ENCODE results near the gene RLIM. TPM values are rescaled to one million over a fixed set of nuclear protein-coding genes. Genes with fewer than 3 reads are reported as not detected.
A peak's percentile ranks its signal among the peaks of the same experiment; 100 is the strongest.
"Not testable (repeated sequence)": the region's sequence is repeated elsewhere in the genome, so short reads cannot be mapped to it uniquely, and the experiment has no call there.

The RLIM gene, protein sequence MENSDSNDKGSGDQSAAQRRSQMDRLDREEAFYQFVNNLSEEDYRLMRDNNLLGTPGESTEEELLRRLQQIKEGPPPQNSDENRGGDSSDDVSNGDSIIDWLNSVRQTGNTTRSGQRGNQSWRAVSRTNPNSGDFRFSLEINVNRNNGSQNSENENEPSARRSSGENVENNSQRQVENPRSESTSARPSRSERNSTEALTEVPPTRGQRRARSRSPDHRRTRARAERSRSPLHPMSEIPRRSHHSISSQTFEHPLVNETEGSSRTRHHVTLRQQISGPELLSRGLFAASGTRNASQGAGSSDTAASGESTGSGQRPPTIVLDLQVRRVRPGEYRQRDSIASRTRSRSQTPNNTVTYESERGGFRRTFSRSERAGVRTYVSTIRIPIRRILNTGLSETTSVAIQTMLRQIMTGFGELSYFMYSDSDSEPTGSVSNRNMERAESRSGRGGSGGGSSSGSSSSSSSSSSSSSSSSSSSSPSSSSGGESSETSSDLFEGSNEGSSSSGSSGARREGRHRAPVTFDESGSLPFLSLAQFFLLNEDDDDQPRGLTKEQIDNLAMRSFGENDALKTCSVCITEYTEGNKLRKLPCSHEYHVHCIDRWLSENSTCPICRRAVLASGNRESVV
- 29.9 and 31.9 TPM in 2 replicates for total RNA-seq

DNA sequence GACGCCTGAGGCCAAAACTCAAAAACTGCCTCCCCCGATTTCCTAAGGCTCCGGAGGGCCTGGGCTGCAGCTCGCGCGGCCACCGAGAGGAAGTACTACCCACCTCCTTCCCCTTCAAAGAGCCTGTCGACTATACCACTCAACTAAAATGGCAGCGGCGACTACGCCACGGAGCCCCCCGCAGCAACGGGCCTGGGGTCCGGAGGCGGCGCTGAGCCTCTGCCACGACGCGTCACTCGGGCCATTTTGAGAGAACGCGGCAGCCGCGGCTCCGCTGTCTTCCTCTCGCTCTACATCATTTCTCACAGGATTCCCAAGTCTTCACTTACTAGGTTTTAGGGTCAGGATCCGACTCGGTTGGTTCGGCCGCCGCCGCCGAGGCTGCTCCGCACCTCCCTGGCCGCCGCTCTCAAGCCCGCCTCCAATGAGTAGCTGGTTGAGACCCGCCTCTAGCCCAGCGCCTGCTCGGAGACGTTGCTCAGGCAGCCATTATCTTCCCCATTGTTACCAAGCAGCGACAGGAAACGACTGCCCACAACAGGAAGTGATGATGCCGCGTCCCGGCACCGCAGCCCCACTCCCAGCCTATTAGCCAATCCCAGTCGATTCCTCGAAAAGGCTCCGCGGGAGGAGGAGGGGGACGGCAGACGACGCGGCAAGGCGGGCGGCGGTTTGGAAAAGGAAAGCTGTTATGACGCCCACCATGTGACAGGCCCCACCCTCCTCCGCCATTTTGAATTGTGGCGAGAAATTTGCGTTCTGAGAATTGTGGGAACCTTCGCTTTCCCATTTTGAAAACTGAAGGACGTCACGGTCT, at the start of gene RLIM:
RLIM (minus strand) TSS at position 532 of the 817 bp plus-strand sequence. CDS start 18,647 bp downstream, outside the sequence.
- DNase-seq (ENCODE audit: extremely low read depth, low read depth, low spot score) = peak; percentile 61

DNA sequence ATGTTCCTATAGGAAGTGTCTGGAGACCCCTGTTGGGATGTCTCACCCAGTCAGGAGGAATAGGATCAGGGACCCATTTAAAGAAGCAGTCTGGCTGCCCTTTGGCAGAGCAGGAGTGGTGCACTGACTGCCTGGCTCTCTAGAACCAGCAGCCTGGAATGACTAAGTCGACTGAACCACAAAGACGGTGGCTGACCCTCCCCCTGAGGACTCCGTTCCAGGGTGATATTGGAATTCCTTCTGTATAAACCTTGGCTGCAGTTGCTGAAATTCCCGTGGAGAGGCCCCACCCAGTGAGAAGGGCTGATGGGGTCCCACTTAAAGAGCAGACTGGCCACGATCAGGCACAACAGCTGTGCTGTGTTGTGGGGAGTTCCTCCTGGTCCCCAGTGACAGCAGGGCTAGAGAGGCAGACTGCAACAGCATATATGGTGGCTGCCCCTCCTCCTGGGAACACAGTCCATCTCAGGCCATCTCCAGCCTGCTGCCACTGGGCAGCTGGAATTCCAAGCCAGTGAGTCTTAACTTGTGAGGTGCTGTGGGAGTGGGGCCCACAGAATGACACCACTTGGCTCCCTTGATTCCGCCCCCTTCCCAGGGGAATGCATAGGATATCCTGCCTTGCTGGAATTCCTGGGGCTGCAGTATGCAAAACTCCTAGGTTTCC, 41.8 kb upstream of the RLIM start:
- DNase-seq (ENCODE audit: extremely low read depth, low read depth, low spot score) = no peak

DNA sequence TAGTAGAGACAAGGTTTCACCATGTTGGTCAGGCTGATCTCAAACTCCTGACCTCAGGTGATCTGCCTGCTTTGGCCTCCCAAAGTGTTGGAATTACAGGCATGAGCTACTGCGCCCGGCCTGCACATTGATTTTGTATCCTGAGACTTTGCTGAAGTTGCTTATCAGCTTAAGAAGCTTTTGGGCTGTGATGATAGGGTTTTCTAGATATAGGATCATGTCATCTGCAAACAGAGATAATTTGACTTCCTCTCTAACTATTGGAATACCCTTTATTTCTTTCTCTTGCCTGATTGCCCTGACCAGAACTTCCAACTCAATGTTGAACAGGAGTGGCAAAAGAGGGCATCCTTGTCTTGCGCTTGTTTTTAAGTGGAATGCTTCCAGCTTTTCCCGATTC, 40.5 kb upstream of the RLIM start:
- DNase-seq (ENCODE audit: extremely low read depth, low read depth, low spot score) = not testable (repeated sequence)

DNA sequence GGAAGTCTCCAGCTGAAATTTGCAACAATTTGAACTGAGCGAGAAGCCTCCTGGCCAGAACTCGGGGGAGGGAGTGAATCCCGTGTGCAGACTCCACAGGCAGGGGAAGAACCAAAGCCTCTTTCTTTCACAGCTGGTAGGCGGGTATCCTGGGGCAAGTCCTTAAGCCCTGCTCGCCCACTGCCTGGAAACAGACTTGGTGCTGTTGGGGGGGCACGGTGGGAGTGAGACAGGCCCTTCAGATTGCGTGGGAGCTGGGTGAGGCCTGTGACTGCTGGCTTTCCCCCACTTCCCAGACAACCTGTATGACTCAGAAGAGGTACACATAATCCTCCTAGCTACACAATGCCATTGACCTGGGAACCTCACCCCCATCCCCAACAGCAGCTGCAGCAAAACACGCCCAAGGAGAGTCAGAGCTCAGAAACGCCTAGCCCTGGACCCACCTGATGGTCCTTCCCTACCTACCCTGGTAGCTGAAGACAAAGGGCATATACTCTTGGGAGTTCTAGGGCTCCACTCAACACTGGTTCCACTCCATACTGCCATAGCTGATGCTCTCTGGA, 22.4 kb upstream of the RLIM start:
- DNase-seq (ENCODE audit: extremely low read depth, low read depth, low spot score) = no peak

DNA sequence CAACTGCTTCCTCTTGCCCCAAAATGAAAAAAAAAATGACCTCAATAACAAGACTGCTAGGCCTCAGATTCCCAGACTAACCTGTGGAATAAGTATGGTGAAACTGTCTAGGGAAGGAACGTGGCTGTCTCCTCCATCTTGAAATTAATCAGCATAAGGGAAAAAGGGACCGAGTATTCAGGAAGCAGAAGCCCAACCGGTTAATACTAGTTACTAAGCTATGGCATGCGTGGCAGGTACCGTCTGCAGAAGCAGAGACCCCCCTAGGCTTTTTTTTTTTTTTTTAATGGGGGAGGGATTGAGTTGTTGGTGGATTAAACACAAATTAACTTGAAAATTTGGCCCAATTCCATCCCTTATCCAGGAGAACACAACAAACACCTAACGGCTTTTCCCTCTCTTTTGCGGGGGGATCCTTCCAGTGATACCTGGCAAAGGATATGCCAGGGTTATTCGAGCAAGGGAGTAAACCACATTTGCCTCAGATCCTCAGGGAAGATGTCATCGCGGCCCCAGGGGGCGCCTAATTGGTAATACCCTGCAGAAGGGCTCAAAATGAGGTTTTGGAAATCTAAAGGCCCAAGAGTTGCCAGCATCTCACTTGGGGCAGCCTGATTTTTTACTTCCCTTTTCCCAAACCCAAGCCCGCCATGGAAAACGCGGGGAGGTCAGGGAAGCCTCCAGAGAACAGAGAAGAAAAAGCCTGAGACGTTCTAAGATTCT, 893 bp downstream of the RLIM start:
- DNase-seq (ENCODE audit: extremely low read depth, low read depth, low spot score) = no peak

DNA sequence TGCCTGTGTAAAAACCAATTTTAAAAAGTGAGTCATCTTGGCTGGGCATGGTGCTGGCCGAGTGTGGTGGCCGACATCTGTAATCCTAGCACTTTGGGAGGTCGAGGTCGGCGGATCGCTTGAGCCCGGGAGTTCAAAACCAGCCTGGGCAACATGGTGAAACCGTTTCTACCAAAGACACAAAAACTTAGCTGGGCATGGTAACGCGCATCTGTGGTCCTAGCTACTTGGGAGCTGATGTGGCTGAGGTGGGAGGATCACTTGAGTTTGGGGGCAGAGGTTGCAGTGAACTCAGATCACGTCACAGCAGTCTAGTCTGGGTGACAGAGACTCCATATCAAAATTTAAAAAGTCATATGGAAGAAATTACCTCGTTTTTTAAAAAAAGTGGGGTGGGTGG, 7.6 kb downstream of the RLIM start:
- no peak for DNase-seq (ENCODE audit: extremely low read depth, low read depth, low spot score)

DNA sequence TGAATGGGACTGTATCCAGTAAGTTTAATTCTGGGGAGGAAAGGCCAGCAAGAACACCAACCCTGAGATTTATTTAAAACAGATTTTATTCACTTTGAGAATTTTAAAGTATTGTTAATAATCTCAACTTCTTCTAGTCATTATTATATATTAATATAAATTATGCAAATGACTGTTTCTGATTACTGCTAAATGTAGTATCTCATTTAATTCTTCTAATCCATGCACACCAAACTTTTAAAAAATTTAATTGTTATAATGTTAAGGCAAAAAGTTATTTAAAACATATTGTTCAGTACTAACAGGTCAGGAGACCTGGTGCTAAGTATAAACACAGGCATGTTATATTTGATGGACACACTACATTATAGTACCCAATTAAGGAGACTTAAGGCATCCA, 8.1 kb downstream of the RLIM start:
- no peak for DNase-seq (ENCODE audit: extremely low read depth, low read depth, low spot score)

DNA sequence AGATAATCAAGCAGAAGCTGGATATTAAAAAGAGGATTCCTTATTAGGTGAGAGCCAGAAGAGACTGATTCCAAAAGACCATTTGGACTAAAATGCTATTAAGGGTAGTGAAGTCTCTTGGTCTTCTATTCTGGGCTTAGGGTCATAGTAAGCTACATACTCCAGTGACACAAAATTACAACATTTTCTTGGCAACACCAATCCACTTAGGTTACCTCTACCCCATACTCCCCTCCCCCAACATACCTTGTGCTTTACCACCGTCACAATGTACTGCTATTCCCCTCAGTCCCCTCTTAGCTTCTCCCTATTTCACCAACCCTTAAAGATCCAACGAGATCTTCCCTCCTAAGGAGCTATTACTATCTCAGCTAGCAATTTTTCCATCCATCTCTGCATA, 11.4 kb downstream of the RLIM start:
- no peak for DNase-seq (ENCODE audit: extremely low read depth, low read depth, low spot score)

DNA sequence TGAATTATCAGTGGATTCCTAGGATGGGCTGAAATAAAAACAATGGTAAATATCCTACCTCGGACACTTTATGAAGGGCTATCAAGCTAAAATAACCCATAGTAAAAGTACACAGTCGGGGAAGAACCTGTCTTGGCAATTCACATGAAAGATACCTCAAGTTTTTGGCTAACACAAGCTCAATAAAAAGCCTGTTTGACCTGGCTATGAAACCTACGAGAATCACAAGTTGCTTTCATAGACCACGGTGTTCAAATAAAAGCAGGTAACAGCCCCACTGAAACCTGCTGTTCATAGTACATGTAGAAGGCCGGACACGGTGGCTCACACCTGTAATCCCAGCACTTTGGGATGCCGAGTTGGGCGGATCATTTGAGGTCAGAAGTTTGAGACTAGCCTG, 12.3 kb downstream of the RLIM start:
- no peak for DNase-seq (ENCODE audit: extremely low read depth, low read depth, low spot score)

DNA sequence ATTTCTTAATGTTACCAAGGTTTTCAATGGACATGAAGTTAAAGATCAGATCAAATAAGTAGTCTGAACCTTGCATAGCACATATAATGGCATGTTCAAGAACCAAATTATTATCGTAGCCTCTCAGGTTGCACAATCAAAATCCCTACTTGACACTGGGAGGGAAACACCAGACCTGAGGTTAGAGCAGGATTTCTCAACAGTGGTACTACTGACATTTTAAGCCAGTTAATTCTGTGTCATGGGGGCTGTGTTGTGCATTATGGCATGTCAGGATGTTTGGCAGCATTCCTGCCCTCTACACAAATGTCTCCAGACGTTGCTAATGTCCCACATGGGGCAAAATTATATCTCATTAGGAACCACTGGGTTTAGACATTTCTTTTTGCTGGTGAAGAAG, 20.8 kb downstream of the RLIM start:
- no peak for DNase-seq (ENCODE audit: extremely low read depth, low read depth, low spot score)

DNA sequence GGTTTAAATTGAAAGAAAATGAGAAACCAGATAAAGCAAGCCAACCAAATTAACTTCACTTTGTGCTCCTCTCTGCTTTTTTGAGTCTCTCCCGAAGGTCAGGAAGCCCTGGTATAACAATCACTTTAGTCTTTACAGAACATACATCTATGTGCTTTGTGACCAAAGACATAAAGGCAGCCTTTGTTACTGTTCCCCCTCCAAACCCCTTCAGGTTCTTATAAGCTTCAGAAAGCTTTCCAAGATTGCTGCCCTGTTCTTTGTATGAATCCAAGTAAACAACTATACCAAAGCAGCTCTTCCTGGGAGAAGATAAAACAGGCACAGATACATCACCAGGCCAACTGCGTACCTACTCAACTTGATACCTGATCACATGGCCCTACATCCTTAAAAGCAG, 28.7 kb downstream of the RLIM start:
- DNase-seq (ENCODE audit: extremely low read depth, low read depth, low spot score) = no peak

DNA sequence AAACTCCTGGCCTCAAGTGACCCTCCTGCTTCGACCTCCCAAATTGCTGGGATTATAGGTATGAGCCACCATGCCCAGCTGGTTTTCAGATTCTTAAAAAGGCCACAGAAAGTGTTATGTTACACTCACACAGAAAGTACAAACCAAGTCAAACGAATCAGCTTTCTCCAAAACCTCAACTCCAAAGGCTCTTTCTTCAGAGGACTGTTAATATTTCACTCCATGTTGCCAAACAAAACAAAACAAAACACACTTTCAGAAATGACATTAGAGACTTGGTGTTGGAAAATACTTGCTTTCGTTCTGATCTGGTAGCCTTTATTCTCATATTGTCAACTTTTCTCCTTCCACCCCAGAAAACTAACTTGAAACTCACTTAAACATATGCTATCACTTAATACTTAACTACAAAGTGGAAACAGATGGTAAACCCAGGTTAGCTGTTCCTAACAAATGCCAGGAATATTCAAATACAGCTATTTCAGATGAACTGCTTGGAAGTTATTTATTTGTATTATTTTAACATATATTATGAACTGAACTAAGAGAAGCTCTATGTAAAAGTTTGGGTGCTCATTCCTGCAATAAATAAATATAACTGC, 34.7 kb downstream of the RLIM start:
- no peak for DNase-seq (ENCODE audit: extremely low read depth, low read depth, low spot score)

DNA sequence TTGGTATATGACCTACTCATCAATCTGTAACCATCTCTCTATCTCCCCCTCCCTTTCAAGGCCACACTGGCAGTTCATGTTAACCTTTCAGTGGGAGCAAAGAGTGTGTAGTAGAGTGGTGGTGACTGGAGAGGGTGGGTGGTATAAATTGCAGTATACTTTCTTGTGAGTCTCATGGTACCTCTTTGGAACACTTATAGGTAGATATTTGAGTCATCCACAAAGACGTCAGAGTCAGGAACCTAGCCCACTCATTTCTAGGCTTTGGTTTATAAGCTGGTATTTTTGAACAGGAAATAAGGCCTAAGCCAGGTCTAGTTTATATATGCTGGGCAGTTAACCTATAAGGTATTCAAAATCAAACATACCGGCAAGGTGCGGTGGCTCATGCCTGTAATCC, 36.3 kb downstream of the RLIM start:
- DNase-seq (ENCODE audit: extremely low read depth, low read depth, low spot score) = no peak

DNA sequence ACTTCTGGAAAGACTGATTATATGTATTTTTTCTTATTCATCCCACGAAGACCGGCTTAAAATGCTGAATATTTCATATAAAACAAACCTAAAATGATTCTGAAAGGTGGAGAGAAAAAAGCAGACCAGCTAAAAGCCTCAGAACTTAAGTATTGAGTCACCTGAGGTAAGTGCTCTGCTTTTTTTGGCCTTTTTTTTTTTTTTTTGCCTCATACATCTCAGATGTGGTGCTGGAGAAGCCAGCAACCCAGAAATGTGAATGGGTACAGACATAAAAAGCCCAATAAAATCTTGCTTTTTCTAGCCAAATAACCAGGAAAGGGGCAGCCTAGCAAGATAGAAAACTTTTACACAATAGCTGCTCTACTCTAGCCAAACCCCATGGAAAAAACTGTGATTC, 57.0 kb downstream of the RLIM start:
- no peak for DNase-seq (ENCODE audit: extremely low read depth, low read depth, low spot score)

DNA sequence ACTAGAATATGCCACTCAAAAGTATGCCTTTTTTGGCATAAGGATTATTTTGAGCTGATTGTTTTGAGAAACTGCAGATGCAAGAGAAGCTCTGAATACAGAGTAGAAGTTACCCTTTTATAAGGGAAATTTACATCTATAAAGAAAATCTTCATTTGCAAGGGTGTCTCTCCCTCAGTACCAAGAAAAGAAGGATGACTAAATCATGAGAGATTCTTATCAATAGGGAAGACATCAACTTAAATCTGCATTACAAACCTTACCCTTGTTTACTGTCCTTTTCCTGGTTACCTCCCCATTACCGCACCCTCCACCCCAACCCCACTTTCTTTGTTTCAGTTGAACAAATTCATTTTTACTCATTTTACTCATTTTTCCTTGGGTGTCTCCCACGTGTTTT, 62.5 kb downstream of the RLIM start:
- no peak for DNase-seq (ENCODE audit: extremely low read depth, low read depth, low spot score)

DNA sequence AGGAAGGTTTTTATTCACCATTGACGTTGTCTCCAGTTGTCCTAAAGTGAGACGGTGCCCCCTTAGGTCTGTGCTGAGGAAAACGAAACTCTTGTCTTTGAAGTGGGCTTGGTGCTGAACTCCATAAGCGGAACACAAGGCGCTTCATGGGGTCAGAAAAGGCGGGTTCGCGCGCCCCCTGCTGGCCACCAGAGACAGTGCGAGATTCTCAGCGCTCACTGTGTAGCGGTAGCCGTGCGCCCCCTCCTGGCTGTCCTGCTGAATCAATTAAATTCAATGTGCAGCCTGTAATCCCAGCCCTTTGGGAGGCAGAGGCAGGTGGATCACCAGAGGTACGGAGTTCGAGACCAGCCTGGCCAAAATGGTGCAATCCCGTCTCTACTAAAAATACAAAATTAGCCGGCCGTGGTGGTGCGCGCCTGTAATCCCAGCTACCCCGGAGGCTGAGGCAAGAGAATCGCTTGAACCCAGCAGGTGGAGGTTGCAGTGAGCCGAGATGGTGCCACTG, 64.1 kb downstream of the RLIM start:
- peak; percentile 31 for DNase-seq (ENCODE audit: extremely low read depth, low read depth, low spot score)

DNA sequence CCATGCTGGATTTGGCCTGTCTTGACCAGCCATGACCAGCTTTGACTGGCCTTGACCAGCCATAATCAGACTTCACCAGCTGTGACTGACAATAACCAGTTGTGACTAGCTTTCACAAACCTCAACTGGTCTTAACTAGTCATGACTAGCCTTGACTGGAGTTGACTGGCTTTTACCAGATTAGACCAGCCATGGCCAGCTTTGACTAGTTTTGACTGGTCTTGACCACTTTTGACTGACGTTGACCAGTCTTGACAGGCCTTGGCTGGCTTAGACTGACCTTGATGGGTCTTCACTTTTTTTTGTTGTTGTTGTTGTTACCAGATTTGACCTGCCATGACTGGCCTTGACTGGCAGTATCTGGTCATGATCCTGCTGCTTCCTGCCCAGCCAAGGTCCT, 67.4 kb downstream of the RLIM start:
- no peak for DNase-seq (ENCODE audit: extremely low read depth, low read depth, low spot score)

DNA sequence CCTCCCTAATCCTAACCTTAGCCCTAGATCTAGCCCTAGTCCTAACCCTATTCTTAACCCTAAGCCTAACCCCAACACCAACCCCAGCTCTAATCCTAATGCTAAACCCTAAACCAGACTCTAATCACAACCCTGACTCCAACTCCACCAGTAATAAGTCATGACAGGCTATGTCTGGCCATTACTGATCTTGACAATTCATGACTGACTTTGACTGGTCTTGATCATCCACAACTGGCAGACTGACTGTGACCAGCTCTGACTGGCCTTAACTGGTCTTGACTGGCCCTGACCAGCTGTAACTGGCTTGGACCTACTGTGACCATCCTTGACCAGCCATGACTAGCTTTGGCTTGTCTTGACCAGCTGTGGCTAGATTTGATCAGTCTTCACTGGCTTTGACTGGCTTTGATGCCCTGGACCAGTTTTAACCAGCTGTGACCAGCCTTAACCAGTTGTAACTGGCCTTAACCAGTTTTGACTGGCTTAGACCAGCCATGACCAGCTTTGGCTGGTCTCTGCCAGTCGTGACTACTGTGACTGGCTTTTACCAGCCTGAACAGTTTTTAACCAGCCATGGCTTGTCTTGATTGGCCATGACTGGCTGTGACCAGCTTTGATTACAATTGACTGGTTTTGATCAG, 68.4 kb downstream of the RLIM start:
- no peak for DNase-seq (ENCODE audit: extremely low read depth, low read depth, low spot score)

DNA sequence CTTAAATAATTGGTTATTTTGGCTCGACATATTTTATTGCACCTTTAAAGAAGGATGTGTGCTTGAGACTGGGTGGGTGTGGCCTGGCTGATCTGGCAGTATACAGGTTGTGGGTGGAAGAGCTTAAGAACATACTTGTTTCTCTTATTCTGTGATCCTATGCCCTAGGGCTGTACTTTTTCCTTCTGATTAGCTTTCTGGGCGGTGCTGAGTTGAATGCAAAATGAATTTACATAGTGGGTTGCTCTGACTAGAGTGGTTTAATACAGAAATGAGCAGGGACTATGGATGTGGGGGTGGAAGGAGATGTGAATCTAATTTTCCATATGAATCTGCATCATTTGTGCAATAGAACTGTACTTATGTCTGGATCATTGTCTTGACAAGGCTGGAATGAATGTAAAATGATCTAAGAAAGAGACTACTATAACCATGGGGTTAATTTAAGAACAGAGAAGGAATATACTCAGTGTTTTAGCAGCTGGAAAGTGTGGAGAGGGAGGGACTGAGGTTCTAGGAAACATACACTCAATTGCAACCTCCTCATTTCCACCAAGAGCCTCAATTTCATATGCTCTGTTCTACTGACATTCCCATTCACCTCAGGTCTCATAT, 73.7 kb downstream of the RLIM start:
- no peak for DNase-seq (ENCODE audit: extremely low read depth, low read depth, low spot score)
